C1 segment of cervical spinal cord (tissue), 14 donors: ENCODE results near the gene IFT80.

ENCODE experiments used
- DNase-seq, 14 donors: peaks; one replicate each; lab custom pipeline; 2025; lab: John Stamatoyannopoulos, UW

The IFT80 gene

GRCh38 chr3:160399125-160400029 lies at the start of gene IFT80, which contains the start of gene SMC4:
TSS of gene IFT80 (minus strand) at chr3:160399225. CDS start at chr3:160384600, 14,625 bp downstream.
TSS of gene SMC4 (plus strand) at chr3:160399650. CDS start at chr3:160400827, 1,177 bp downstream.
- peak; percentile 26 to 95 (median 91) for DNase-seq

DNA sequence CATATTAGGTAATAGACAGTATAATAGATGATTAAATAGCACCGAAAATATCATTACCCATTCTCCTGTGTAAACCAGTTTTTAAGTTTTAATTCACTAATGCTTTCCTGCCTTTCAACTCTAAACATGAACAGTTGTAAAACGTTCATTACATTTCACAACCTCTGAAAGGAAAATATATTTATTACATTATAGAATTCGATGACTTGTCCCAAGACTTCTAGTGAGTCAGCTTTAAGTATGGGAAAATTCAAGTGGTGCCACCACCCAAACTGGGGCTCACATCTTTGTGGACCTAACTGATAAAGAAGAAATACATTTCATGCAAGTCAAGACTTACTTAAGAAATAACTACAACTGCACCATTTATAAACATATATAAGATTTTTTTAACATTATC lies 48.5 kb upstream of the IFT80 start:
- no peak for DNase-seq

- DNase-seq: no peak
These were observed 47.6 kb upstream of the IFT80 start for GRCh38 chr3:160446522-160447056.

- no peak for DNase-seq
These were observed 46.8 kb upstream of the IFT80 start for GRCh38 chr3:160445854-160446253.

DNA sequence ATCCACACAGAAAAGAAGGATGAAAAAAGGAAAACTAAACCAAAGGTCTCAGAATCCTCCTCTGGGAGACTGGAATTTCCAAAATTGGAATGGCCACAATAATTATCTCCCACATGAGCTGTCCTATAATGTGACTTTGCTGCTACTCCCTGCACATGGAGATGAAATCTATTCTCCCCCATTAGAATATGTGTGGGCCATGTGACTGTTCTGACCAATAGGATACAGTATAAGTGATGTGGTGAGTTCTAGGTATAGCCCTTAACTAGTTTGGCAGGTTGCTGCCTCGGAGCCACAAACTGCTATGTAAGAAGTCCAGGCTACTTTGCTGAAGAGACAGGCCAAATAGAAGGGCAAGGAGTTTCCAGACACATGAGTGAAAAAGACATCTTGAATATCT lies 45.4 kb upstream of the IFT80 start:
- DNase-seq: no peak

DNA sequence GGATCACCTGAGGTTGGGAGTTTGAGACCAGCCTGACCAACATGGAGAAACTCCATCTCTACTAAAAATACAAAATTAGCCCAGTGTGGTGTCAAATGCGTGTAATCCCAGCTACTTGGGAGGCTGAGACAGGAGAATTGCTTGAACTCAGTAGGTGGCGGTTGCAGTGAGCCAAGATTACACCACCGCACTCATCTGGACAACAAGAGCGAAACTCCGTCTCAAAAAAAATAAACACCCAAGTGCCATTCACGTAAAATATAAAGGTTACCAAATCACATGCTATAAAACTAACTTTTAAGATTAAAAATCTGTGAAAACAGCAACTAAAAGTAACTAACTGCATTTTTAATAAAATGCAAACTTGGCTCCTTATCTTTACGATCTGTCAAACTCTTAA lies 41.7 kb upstream of the IFT80 start:
- no peak for DNase-seq

GRCh38 chr3:160437083-160437455 lies 38.0 kb upstream of the IFT80 start:
- no peak for DNase-seq

- DNase-seq: no peak
These were observed 36.7 kb upstream of the IFT80 start for GRCh38 chr3:160435747-160436146.

DNA sequence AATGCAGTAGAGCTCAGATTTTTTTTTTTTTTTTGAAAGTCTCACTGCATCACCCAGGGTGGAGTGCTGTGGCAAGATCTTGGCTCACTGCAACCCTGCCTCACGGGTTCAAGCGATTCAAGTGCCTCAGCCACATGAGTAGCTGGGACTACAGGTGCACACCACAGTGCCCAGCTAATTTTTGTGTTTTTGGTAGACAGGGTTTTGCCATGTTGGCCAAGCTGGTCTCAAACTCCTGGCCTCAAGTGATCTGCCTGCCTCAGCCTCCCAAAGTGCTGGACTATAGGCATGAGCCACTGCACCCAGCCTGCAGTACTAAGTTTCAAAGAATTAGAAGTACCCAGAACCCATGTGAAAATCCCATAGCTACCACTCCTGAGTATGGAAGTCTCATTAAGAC lies 36.1 kb upstream of the IFT80 start:
- DNase-seq: no peak

DNA sequence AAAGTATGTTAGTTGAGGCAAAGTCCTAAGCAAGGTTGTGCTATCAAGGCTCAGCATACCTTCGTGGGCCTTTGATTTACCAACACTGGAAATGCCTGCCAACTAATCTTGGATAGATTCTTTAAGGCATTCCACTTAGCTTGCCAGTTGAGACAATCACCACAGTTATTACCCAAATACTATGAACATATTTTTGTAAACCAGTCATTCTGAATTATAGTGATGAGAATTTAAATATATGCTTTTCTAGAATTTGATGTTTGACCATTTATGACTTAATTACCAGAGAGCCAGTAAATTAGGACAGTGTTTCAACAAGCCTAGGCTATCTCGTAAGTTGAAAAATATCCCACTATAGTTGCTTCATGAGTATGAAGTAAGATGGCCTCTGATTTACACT lies 35.0 kb upstream of the IFT80 start:
- no peak for DNase-seq

DNA sequence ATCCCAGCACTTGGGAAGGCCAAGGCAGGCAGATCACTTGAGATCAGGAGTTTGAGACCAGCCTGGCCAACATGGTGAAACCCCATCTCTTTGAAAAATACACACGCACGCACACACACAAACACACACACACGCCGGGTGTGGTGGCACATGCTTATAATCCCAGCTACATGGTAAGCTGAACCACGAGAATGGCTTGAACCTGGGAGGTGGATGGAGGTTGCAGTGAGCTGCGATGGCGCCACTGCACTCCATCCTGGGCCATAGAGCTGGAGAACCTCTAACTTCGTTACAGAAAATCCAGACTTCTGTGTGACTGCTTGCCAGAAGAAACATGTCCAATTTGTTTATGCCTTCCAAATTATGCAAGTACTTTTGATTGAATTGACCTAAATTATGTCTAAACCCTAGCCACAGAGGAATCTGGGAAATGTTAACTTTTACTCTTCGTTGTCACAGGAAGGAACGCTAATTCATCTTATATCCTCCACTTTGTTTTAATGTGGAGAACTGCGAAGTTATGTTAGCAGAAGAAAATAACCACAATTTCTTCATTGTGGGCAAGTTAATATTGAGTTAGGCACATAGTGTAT lies 28.9 kb upstream of the IFT80 start:
- DNase-seq: no peak

DNA sequence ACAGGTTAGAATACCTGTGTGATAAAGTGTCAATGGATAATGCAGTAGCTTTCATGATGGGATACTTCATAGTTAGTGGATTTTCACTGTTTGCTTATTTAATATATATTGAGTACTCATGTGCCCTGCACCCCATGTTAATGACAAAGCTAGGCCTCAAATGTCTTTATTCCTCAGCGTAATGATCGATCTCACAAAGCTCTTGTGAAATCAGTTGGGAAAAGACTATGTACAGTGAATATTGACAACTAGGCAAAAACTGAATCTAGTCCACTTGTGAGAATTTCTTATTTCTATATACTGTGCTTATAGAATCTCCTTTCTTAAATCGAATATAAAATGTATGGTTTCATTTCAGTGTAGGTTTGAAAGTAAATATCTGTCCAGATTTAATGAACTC lies 18.3 kb upstream of the IFT80 start:
- DNase-seq: no peak

DNA sequence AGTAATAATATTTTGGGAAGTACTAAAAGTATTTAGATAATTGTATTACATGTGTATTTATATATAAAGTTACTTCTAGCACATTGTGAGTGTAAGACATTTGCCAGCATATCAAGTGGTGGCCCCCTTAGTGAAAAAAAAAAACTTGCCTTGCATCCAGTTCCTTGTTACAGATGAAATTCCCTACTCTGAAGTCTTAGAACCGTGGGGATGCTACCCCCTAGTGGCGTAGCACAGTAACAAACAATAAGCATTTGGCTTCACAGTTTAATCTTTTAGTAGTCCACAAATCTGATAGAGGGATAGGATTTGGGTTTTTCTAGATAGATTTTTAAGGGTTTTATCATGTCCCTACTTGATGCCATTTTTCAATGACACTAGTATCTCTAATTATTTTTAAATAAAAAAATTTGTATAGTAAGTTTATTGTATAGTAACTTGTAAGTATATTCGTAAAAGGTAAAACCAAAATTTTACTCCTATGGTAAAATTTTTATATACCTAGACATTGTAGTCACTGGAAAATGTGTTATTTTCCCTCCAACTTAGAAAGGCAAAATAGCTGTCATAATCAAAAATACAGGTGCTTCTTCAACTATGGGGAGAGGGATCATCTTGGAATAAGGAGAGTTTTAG lies 14.7 kb upstream of the IFT80 start:
- peak in 10 of 14 donors; percentile 5 to 48 (median 22) for DNase-seq

GRCh38 chr3:160412477-160412876 lies 13.5 kb upstream of the IFT80 start:
- DNase-seq: no peak

DNA sequence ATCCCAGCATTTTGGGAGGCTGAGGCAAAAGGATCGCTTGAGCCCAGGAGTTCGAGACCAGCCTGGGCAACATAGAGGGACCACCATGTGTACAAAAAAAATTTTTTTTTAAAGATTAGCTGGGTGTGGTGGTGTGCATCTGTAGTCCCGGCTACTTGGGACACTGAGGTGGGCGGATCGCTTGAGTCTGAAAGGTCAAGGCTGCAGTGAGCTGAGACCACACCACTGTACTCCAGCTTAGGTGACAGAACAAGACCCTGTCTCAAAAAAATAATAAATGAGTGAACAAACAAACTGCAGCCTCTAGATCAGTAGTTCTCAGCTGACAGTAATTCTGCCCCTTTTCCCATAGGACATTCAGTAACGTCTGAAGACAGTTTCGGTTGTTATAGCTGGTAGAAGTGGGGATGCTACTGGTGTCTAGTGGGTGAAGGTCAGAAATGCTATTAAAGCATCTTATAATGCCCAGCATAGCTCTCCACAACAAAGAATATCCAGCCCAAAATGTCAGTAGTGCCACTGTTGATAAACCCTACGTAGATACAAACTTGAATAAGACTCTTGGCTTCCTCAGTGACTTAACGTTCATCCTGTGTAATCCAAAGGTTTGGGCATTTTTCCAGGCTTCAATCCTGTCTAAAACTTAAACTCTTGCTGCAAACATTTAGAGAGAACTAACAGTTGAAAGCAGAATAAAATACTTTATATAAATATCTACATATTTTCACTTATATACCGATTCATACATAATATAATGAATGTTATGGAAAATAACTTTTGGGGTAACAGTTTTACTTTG lies 11.0 kb upstream of the IFT80 start:
- DNase-seq: no peak

- DNase-seq: no peak
These were observed 4.9 kb upstream of the IFT80 start for GRCh38 chr3:160403796-160404470.

GRCh38 chr3:160403028-160403545 lies 4.1 kb upstream of the IFT80 start:
- no peak for DNase-seq

GRCh38 chr3:160402221-160403027 lies 3.4 kb upstream of the IFT80 start:
- DNase-seq: no peak

- DNase-seq: no peak
These were observed 2.5 kb upstream of the IFT80 start for GRCh38 chr3:160401291-160402095.
